ACHN (cell line): ENCODE results near the gene CD81.

Experiments
- DNase-seq: peaks from one replicate; pipeline ENCODE4 v3.0.0-alpha.2; 2015
- in situ Hi-C: cut with HindIII; loops from 2 replicates; pipeline ENCODE4 v1.10.0; 2017; ENCODE audit warnings: low sequenced_read_pairs, low pct_ligation_motif_present, low pct_unique_long_range_greater_than_20kb

The CD81 gene

DNA sequence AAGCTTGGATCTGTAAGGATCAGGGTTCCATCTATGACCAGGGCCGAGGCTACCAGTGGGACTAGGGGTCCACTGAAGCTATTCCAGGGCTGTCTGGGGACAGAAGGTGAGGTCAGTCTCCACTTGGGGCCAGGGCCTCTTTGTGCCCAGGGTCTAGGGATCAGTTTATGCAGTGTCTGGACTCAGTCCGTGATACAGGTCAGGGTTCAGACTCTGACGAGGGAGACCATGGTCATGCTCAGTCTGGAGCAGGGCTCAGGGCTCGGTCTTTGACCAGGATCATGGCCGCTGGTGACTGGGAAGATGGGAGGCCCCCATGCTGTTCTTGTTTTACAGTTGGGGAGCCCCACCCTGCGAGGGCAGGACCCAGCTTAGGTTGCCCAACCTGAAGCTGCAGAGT is 35.2 kb downstream of the CD81 start:
- DNase-seq, result no peak
- in situ Hi-C loops, result no loop called here

DNA sequence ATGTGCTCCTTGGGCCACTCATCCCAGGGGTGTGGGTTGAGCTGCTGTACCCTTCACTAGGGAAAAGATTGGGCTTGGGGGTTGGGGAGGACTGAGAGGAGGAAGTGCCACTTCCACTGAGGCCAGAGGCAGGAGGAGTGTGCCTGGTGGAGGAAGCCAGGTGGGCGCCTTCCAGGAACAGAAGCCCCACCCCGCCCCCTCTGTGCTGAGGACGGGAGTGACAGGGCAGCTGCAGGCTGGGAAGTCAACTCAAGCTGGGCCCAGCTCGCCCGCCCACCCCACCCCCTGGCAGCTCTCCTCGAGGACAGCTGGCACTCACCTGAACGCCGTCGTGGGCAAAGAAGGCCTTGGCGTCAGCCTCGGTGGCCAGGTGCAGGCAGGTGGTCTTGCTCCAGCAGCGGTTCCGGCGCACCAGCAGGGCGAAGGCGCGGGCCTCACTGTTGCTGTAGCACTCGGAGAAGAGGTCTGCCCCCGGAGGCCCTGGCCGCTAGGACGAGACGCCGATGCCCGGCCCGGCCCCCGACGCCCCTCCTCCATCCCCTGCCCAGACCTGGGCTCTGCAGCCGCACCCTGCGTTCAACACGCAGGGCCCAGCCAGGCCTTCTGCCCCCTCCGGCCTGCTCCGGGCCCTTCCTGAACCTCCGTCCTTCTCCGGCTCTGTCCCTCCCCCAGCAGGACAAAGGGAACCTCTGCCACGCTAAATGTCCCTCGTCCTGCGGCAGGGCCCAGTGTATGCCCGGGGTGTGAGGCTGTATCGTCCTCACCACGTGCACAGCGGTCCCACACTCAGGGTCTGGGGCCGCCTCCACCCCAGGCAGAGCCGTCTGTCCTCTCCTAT is 36.9 kb downstream of the CD81 start:
- DNase-seq, result no peak
- in situ Hi-C loops, result no loop called here

DNA sequence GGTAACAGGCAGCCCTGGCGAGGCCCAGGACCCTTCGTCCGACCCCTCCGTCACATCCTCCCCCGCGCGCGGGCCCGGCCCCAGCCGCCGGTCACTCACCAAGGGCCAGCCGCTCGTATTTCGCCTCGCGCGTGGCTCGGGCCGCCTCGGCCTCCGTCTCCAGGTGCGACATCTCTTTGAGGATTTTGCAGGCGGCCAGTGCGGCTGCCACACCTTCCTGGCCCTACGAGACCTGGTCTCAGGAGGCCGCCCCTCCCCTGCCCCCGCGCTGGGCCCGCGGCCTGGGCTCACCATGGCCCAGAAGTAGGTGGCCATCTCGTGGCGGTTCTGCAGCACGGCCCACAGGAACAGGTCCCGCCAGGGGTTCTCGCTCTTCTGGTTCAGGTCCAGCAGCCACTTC is 37.5 kb downstream of the CD81 start:
- in situ Hi-C loops, result no loop called here
- no peak for DNase-seq

DNA sequence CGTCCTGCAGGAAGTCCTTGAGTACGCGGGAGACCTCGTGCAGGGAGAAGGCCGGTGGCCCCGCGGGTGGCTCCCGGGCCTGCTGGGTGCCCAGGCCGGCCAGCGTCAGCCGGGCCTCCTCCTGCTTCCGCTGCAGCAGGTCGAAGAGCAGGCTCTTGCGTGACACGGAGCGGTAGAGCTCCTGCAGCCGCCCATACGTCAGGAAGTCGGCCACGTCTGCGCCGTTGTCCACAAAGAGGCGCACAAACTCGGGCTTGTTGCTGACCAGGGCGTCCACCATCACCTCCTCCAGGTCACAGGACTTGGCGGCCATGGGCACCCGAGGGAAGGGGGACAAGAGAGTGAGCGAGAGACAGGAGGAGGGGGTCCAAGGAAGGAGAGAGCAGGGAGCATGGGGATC is 38.1 kb downstream of the CD81 start:
- in situ Hi-C loops, result no loop called here
- no peak for DNase-seq

DNA sequence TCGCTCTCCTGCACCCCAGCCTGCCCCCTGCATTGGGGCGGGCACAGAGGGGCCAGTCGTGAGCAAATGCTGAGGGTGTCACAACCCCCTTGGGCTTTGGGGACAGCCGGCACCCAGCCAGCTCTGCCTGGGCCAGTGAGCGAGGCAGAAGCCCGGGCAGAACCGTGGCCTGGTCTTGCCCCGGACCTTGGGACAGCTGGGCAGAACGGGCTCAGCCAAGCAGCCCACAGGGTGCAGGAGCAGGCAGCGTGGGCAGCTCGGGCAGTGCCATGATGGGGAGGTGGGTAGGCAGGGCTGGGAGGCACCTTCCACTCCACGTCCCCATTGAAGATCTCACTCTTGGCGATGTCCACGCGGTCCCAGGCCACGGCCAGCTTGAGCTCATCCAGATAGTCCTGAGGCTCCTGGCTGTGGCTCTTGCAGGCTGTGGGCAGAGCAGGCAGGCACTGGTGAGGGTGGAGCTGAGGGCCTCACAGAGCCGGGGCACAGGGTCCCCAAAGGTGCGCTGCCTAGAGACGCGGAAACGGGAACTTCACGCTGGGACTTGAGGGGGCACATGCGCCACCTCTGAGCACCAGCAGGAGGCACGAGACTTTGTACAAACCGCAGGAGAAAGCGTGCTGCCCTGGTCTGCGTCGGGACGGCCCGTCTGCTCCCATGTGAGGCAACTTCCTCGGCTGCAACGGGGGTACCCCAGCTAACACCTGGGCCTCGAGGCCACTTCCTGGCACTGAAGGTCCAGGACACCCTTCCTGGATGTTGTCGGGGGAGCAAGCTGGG is 38.7 kb downstream of the CD81 start:
- in situ Hi-C loops, result no loop called here
- DNase-seq, result no peak

DNA sequence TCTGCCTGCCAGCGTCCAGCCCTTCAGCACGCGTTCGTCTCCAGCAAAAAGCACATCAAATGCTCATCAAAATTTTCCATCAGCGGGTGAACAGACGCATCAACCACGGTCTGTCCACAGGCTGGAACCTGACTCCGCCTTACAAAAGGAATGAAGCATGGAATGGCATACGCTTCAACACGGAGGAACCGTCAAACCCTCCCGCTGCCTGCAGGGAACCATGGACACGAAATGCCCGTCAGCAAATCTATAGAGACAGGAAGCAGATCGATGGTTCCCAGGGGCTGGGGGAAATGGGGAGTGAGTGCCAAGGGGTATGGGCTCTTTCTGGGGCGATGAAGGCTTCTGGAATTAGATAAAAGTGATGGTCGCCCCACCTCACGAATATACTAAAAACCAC is 39.7 kb downstream of the CD81 start:
- DNase-seq, result no peak
- in situ Hi-C loops, result no loop called here

DNA sequence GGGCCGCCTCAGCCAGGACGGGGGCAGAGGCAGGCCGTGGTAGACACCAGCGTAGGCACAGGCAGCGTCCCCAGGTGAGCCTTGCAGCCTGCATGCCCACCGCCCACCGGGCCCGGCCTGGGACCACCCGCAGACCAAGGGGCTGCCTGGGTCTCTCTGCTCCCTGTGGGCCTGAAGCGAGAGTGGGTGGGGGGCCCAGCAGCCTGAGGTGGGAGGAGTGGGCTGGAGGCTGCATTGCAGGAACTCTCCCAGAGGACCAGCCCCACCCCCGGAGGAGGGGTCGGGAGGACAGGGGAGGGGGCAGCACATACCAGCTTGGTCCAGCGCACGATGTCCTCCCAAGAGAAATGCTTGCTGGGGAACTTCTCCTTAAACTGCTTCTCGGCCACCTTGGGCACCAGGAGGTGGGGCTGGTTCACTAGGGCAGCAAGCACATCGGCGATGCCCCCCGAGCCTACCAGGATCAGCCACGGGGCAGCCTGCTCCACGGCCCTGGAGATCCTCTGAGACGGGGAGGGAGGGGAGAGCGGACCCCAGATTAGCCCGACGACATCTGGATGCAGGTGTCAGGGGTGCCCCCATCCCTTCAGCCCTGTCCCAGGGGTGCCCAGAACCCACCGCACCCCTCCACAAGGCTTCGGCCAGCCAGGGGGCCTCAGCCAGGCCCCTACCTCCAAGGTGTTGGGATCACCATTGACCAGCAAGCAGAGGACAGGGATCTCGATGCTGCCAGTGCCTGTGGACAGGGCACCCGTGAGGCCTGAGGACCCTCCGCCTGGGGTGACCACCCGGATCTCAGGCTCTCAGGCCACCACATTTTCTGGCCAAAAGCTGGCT is 41.0 kb downstream of the CD81 start:
- no peak for DNase-seq
- in situ Hi-C loops, result no loop called here

DNA sequence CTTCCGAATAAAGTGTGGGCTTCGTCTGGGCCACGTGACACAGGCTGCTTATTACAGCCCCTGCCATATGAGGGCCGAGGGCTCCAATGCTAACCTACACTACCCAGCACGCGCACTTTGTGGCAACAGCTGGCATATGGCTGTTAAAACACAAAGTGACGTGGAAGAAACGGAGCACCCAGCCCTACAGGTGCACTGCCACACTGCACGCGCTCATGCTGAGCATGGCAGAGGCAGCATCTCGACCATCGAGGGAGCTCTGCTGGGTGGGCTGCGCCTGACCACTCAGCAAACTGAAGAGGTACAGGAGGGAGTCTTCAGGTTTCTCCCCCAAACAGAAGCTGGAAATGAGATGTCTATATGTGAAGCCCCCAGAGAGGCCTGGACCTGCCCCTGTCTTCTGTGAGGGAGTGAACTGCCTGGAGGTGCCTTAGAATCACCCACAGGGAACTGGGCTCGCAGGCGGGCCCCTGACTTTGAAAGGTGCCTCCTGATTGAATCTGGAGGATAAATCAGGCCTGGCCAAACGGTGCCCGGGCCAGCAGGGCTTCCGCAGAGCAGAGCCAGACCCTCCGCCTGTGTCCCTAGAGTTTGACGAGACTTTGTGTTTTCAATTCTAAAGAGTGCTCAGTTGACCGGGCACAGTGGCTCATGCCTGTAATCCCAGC is 41.7 kb downstream of the CD81 start:
- in situ Hi-C loops, result no loop called here
- no peak for DNase-seq

DNA sequence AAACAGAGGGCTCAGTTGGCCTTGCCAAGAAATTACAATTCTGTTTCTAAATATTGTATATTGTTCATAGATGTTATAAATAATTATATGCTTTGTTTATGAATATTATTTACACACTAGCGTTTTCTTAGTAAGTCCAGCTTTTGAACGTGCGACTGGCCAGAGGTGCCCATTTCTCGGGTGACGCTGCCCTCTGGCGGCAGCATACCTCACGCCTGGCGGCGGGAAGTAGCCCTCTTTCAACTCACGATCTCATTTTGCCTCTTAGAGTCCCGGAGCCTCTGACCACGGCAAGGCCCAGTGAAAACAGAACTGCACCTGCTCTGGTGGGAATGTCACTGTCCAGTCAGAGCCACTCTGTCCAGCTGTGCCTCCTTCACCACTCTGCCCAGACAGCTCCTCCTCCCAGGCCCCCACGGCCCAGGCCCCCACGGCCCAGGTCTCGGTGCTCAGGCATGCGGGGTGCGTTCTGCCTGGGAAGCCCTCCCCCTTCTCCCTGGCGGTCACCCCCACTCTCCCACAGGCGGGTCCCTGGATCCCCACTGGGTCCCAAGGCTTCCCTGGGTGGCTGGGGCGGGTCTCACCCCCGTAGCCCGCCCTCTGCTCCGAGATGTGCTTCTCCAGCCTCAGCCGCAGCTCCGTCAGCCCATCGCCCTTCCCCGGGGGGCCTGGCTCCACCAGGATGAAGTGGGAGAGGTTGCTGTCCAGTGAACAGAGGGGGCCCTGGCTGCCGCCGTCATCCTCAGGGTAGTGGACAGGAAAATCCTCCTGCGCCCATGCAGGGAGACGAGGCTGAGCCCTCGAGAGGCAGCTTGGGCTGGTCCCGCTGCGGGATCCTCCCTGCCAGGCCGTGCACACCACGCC is 42.8 kb downstream of the CD81 start:
- DNase-seq, result peak; percentile 69
- in situ Hi-C loops, result no loop called here

DNA sequence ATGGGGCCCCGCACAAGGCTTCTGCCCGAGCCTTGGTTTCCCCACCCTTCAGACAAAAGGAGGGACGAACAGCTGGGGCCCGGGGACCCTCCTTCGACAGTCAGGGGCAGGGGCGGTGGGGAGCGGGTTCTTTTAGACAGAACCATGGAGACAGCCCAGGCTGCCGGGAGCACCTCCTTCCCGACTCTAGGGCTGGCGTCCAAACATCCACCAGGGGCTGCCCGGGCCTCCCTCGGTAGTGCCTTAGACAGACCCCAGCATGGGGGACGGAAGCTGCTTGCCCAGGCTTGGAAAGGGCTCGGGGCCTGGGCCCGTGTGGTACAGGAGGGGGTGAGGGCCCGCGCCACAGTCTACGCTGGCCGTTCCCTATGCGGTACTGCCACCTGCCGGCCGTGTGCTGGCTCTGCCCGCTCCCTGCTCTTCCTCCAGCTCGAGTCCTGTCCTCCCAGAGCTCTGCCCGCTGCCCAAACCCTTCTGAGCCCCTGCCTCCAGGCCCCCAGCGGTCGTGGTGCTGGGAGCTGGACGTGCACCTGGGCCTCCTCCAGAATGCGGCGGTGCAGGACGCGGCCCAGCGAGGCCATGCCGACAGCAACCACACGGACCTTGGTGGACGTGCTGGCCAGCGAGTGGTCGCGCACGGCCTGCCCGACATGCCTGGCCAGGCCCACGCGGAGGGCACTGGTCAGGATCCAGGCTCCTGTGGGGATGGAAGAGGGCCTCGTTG is 43.6 kb downstream of the CD81 start:
- DNase-seq, result peak; percentile 66

DNA sequence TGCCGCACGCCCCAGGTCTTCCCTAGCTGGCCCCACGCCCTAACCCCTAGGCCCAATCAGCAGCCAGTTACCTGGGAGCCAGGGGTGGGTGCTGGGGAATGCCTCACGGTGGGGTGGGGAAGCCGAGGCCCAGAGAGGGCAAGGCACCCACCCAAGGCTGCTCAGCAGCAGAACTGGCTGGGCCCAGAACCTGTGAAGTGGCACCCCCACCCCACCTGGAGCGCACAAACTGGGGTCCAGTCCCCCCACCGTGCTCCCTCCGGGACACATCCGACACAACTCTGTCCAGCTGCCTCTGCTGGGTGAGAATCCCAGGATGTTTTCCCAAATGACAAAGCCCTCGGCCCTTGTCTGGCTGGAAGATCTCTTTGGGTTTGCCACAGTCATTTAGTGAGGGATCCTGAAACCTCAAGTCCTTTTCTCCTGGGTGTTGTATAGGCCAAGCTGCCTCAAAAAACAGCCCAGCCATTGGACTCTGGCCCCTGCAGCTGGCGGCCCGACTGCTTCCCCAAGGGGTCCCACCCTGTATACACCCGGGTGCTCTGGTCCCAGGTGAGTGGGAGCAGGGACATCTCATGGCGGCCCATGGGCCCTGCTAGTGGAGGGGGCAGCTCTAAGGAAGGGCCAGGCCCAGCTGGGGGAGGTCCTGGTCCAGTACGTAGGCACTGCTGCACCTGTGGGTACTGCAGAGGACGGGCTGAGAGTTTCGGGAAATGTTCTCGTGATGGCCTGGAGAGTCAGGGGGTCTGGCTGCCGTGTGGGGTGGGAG is 44.3 kb downstream of the CD81 start:
- in situ Hi-C loops, result no loop called here
- DNase-seq, result no peak

More for the DNA sequence above, 43.6 kb downstream of the CD81 start:
- in situ Hi-C loops, result no loop called here

DNA sequence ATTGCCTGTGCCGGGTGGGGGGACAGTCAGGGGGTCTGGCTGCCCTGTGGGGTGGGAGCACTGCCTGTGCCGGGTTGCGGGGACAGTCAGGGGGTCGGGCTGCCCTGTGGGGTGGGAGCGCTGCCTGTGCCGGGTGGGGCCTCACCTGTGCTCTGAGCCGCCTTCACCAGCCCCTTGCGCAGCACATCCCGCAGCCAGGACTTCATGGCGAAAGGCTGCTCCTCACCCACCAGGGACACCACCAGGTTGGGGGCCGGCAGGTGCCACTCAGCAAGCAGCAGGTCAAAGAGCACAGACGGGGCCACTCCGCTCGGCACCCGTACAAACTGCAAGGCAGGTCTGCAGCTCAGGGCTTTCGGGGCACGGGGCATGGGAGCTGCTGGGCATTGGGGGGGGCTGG is 44.9 kb downstream of the CD81 start:
- in situ Hi-C loops, result no loop called here
- DNase-seq, result no peak

DNA sequence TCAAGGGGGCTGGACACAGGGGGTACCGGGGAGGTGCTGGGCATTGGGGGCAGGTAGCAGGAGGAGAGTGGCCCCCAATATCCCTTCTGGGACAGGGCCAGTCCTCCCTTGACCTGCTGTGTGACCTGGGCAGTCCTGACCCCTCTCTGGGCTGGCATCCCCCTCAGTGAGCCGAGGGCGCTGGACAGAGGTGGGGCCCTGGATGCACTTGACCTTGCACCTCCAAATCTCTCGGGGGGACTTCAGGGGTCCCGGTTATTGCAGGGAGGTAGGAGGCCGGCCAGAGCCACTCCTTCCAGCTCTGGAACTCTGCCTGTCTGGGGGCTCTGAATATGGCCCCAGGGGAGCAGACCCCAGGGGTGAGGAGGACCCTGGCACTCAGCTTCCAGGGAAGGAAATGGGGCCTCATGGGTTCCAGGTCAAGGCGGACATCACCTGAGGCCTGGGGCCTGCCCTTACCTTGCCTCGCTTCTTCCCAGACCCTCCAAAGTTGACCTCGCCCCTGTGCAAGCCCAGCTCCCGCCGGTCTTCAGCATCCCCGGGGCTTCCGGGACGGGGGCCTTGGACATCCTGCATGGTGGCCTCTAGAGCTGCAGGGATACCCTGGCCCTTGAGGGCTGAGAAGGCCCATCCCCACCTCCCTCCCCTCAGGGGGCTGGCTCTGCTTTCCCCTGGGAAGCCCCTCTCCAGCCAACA is 45.5 kb downstream of the CD81 start:
- no peak for DNase-seq
- in situ Hi-C loops, result no loop called here

DNA sequence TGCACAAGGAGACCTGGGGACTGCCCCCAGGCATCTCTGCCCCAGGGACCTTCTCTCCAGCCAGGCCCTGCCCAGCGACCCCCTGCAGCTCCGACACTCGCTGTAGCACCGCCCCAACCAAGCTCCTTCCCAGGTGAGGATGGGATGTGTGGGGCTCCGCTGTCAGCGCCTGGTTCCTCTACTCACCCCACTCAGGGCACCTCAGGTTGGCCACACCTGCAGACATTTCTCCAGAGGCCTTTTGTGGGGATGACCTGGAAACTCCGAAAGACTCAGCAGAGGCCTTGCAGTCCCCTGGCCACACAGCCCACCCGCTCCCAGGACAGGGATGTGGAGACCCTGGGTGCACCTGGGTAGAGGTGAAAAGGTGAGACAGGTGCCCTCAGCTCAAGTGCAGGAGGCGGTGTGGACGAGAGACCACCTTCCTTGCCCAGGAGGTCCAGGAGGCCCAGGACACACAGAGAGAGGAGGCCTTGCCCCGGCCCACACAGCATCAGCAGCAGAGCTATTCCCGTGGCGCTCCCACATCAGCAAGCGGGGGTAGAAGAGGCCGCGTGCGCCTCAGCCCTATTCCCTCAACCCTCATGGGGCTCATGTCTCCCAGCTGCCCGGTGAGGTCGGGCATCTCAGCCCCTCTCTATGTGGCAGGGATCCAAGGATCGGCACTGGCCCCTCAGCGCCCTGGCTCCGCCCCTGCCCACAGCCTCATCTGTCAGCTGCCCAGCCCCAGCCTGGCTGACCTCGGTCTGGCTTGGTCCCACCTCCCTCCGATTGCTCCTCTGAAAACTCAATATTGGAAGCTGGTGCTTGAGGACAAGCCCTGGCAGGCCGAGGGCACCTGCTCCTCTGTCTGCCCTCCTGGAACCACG is 46.3 kb downstream of the CD81 start:
- no peak for DNase-seq
- in situ Hi-C loops, result no loop called here

DNA sequence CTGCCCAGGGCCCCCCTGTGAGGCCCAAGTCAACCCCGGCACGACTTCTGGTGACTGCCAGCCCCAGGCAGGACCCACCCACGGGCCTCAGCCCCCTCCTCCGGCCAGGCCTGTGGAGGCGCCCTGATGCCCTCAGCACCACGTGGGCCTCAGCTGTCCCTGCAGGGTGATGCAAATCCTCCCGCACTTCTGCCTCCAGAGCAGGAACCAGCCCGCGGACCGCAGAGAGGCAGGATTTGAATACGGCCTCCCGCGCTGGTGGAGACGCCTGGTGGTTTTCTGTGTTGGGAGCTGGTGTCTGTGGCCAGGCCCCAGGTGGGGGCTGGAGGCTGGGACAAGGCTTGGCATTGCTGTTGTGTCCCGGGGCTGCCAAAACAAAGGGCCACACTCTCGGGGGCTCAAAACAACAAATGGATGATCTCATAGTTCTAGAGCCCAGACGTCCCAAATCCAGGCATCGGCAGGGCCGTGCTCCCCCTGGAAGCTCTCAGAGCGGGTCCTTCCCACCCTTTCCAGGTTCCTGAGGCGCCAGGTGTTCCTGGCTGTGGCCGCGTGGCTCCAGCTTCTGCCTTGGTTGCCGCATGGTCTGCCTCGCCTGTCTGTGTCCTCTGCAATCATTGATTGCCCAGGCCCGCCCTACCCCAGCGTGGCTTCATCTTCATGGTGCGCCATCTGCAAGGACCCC is 47.8 kb downstream of the CD81 start:
- in situ Hi-C loops, result no loop called here
- no peak for DNase-seq
